HG03342 (cell line): ENCODE measurements around the gene NPAS1.

Experiments used
- ATAC-seq: cut with Tn5 transposase; IDR thresholded peaks from one replicate; pipeline ENCODE4 v1.9.1; 2021; ENCODE audit warnings: mild to moderate bottlenecking, moderate library complexity; ENCODE audit not compliant: unreplicated experiment

Gene NPAS1

GRCh38 chr19:47019431-47020041 is at the start of gene NPAS1:
Gene NPAS1, plus strand, starts transcription at chr19:47019837. Its CDS starts 1,211 bp downstream, at chr19:47021048.
- ATAC-seq: no peak

GRCh38 chr19:46970815-46971214 is 48.8 kb upstream of the NPAS1 start:
- ATAC-seq: no peak

- ATAC-seq: no peak
Observed at GRCh38 chr19:46972311-46972710, 47.3 kb upstream of the NPAS1 start.

GRCh38 chr19:46974181-46974580 is 45.5 kb upstream of the NPAS1 start:
- no peak for ATAC-seq

- ATAC-seq: no peak
Observed at GRCh38 chr19:46975011-46975924, 44.4 kb upstream of the NPAS1 start.

GRCh38 chr19:46975925-46976782 is 43.5 kb upstream of the NPAS1 start:
- no peak for ATAC-seq

GRCh38 chr19:46976845-46977320 is 42.8 kb upstream of the NPAS1 start:
- ATAC-seq: no peak

GRCh38 chr19:46977548-46977947 is 42.1 kb upstream of the NPAS1 start:
- ATAC-seq: no peak

- ATAC-seq: no peak
Observed at GRCh38 chr19:46978171-46978869, 41.3 kb upstream of the NPAS1 start.

GRCh38 chr19:46979126-46980105 is 40.2 kb upstream of the NPAS1 start:
- no peak for ATAC-seq

- ATAC-seq: no peak
Observed at GRCh38 chr19:46980761-46981160, 38.9 kb upstream of the NPAS1 start.

GRCh38 chr19:46981286-46981945 is 38.2 kb upstream of the NPAS1 start:
- no peak for ATAC-seq

- ATAC-seq: no peak
Observed at GRCh38 chr19:46983097-46983496, 36.5 kb upstream of the NPAS1 start.

- ATAC-seq: no peak
Observed at GRCh38 chr19:46984077-46985010, 35.3 kb upstream of the NPAS1 start.

- ATAC-seq: no peak
Observed at GRCh38 chr19:46985542-46986415, 33.9 kb upstream of the NPAS1 start.

GRCh38 chr19:46988614-46989230 is 30.9 kb upstream of the NPAS1 start:
- no peak for ATAC-seq
